EL (cell line): ENCODE measurements around the gene CASKIN1.
A peak's percentile ranks its signal among the peaks of the same experiment; 100 is the strongest.
"Not testable (repeated sequence)": the region's sequence is repeated elsewhere in the genome, so short reads cannot be mapped to it uniquely, and the experiment has no call there.

Experiments
- DNase-seq: peaks from one replicate; pipeline ENCODE4 v3.0.0-alpha.2; 2016

The CASKIN1 gene

GRCh38 chr16:2196162-2196980 lies at the start of gene CASKIN1:
Gene CASKIN1 (minus strand): TSS chr16:2196605. CDS start chr16:2196432, 173 bp downstream.
- DNase-seq = no peak

DNA sequence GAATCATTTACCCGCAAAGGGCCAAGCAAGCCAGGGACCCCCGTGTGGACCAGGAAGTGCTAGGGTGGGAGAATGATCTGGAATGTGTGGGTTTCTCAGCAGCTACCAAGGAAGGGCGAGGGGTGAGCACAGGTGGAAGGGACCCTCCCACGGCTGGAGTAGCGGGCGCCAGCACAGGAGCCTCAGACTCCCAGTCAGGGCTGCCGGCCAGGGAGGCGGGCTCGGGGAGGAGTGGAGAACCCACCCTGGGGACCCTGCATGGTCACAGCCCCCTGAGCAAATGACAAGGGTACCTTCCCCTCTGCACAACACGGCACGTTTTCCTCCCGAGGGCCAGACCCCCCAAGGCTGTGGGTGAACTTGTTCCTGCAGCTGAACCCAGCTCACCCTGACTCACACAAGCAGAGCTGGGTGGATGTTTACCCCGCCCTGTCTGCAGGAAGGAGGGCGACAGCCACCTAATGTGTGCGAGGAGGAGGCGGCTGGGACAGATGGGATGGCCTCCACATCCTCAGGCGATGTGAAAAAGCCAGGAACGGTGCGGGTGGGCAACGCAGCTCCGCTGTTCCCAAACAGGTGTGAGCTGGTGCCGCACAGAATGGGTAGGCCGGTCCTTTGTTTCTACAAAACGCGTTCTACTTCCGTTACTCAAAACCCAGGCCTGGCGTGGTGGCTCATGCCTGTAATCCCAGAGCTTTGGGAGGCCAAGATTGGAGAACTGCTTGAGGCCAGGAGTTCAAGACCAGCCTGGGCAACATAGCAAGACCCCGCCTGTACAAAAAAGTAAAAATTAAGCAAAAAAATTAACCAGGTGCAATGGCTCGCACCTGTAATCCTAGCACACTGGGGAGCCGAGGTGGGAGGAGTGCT lies 48.8 kb upstream of the CASKIN1 start:
- no peak for DNase-seq

DNA sequence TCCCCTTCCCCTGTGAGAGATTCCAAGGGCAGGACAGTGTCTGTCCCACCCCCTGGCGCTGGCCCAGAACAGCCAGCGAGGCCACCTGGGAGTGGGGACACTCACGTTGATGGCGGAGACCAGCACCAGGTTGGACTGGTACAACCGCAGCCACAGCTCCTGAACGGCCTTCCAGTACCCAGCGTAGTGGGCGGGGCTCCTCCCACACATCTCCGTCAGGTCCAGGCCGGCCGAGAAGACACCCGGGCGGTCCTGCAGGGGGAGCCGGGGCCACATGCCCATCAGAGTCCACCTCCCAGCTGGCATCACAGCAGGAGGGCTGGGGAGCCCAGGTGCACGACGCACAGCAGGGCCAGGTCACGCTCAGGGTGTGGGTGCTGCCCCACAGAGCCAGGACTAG lies 47.9 kb upstream of the CASKIN1 start:
- DNase-seq = no peak

GRCh38 chr16:2243781-2244180 lies 47.4 kb upstream of the CASKIN1 start:
- no peak for DNase-seq

DNA sequence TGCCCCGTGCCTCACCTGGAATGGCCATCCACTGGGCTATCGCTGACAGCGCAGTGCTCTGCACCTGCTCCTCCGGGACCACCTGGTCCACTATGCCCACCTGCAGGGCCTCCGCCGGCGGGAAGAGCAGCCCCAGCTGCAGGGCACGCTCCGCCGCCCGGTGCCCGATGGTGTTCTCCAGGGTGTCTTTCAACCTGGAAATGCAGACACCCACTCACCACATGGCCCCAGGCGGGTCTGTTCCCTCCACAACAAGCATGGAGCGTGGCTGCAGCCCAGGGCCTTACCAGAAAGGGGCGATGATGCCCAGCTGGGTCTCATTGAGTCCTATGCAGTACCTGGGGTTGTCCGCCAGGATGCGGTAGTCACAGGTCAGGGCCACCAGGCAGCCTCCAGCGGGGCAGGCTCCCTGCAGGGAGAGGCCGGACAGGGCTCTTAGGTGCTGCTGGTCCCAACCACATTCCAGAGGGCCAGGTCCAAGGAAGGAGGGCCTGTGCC lies 46.7 kb upstream of the CASKIN1 start:
- DNase-seq = no peak

GRCh38 chr16:2242598-2242997 lies 46.2 kb upstream of the CASKIN1 start:
- DNase-seq = no peak

DNA sequence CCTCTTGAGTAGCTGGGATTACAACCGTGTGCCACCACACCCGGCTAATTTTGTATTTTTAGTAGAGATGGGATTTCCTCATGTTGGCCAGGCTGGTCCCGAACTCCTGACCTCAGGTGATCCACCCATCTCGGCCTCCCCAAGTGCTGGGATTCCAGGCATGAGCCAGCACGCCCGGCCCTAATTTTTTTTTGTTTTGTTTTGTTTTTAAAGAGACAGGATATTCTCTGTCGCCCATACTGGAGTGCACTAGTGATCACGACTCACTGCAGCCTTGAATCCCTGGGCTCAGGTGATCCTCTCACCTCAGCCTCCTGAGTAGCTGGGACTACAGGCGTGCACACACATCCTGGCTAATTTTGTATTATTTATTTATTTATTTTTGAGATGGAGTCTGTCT lies 43.9 kb upstream of the CASKIN1 start:
- DNase-seq = not testable (repeated sequence)

- no peak for DNase-seq
Measured at GRCh38 chr16:2238838-2239675, 42.7 kb upstream of the CASKIN1 start.

DNA sequence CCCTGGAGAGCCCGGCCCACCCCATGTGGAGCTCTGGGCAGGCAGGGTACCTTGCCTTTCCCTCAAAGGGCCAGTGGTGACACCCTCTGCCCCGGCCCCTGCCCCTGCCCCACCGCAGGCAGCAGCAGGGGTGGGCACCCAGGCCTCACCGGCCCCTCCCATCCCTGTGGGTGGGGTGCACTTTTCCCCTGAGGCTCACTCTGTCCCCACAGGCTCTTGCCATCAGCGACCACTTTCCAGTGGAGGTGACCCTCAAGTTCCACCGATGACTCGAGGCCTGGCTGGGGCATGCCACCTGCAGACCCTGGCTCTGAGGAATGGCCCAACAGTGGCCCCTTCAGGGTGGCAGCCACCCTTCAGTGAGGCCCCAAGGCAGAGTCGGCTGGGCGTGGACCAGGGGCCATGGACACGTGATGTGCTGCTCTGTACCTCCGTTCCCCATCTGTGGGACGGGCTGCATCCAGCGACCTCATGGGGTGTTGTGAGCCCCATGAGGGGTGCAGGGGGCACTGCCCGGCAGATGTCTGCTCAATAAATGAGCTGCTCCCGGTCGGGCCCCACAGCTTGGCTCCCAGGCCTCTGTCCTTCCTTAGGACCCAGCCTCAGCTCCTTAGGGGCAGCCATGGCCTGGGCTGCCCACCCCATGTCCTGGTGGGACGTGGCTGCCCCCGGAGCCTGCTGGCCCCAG lies 41.9 kb upstream of the CASKIN1 start:
- no peak for DNase-seq

GRCh38 chr16:2237493-2238149 lies 41.2 kb upstream of the CASKIN1 start:
- no peak for DNase-seq

GRCh38 chr16:2237102-2237482 lies 40.7 kb upstream of the CASKIN1 start:
- no peak for DNase-seq

- peak; percentile 34 for DNase-seq
Measured at GRCh38 chr16:2236337-2237101, 40.1 kb upstream of the CASKIN1 start, which contains the start of gene DNASE1L2. Gene DNASE1L2 (plus strand): TSS chr16:2236444. CDS start chr16:2236817, 373 bp downstream.

DNA sequence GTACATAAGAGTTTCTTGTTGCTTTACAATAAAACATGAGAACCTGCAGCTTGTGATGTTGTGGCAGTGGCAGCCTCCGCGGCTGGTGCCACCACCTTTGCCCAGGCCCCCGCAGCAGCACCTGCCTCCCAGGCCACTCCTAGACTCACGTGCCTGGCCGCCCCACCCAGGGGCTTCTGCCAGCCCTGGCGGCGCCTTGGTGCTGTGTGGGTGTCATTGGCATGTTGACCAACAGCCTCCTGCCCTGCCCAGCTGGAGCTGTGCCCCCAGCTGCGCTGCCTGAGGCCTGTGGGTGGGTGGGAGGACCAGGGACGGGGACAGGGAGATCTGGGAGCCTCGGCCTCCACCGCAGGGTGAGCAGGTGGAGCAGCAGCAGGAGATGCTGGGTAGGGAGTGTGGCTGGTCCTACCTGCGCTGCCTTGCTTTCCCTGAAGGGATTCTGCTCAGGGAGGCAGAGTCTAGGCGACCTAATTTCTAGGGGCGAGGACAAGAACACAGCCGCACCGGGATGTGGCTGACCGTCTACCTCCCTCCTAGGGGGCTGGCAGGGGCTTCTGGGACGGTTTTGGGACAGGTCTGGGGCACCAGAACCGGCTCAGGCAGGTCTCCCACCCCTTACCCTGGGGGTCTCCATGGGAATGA lies 39.4 kb upstream of the CASKIN1 start:
- DNase-seq = no peak

- no peak for DNase-seq
Measured at GRCh38 chr16:2235234-2235651, 38.8 kb upstream of the CASKIN1 start.

GRCh38 chr16:2234813-2235170 lies 38.4 kb upstream of the CASKIN1 start:
- DNase-seq = no peak

DNA sequence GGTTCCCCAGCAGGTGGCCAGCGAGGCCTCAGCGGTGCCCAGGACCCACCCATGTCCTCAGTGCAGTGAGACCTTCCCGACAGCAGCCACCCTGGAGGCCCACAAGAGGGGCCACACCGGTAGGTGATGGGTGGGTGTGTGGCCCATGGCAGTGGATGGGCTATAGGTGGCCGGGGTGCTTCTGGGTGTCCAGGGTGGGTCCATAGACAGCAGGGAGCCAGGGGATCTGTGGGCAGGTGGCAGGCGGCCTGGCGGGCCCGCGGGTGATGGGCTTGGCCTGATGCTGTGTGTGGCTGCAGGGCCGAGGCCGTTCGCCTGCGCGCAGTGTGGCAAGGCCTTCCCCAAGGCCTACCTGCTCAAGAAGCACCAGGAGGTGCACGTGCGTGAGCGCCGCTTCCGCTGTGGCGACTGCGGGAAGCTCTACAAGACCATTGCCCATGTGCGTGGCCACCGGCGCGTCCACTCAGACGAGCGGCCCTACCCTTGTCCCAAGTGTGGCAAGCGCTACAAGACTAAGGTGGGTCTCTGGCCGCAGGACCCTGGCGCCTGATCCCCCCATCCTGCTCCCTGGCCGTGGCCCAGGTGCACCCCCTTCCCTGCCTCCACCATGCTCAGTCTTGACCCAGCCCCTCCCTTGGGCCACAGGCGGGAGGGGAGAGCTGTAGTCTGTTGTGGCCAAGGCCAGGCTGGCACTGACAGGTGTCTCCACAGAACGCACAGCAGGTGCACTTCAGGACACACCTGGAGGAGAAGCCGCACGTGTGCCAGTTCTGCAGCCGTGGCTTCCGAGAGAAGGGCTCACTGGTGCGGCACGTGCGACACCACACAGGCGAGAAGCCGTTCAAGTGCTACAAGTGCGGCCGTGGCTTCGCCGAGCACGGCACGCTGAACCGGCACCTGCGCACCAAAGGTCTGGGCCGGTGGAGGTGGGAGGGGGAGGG lies 37.7 kb upstream of the CASKIN1 start:
- DNase-seq = no peak

GRCh38 chr16:2233046-2233775 lies 36.8 kb upstream of the CASKIN1 start:
- no peak for DNase-seq
